Transverse colon (tissue), 4 donors: Measurements from ENCODE around the gene CACNA1C. TPM values are rescaled to one million over a fixed set of nuclear protein-coding genes. Genes with fewer than 3 reads are reported as not detected.

Experiments
- DNase-seq: peaks from one replicate; pipeline ENCODE4 v3.0.0-alpha.2; 2019
- H3K27ac ChIP-seq, 4 donors: fragments of 200-600 bp; sonication (generic); 2 replicates each; pipeline ENCODE4 v1.5.1; 2016 to 2018; ENCODE audit warnings: inconsistent platforms in 4 of 4
- H3K27me3 ChIP-seq: fragments of 200-600 bp; sonication (generic); 2 replicates; pipeline ENCODE4 v1.5.1; 2017; ENCODE audit warnings: inconsistent platforms
- H3K36me3 ChIP-seq, 4 donors: fragments of 200-600 bp; sonication (generic); 2 replicates each; pipeline ENCODE4 v1.5.1; 2017 to 2019; ENCODE audit warnings: inconsistent platforms in 4 of 4
- H3K4me1 ChIP-seq, 4 donors: fragments of 200-600 bp; sonication (generic); 2 replicates each; pipeline ENCODE4 v1.5.1; 2017 to 2020; ENCODE audit warnings: inconsistent platforms in 4 of 4
- H3K4me3 ChIP-seq, 4 donors: fragments of 200-600 bp; sonication (generic); 1 replicate in 1 of 4; 2 replicates in 3 of 4; pipeline versions ENCODE4 v1.5.1 to v1.6.1; 2017 to 2019; ENCODE audit warnings: inconsistent platforms in 4 of 4
- H3K9me3 ChIP-seq, 2 donors: fragments of 200-600 bp; sonication (generic); 2 replicates each; pipeline ENCODE4 v1.5.1; 2017 to 2019; ENCODE audit warnings: inconsistent platforms in 2 of 2
- EP300 ChIP-seq: sonication (generic); formaldehyde crosslinking; IDR thresholded peaks from one replicate; pipeline ENCODE4 v1.6.1; 2017; ENCODE audit warnings: antibody characterized with exemption, low read depth
- POLR2A ChIP-seq: fragments of 450-650 bp; IDR thresholded peaks from one replicate; pipeline ENCODE4 v1.6.1; 2016; ENCODE audit warnings: antibody characterized with exemption, mild to moderate bottlenecking, moderate library complexity
- POLR2AphosphoS5 ChIP-seq, 3 donors: sonication (generic); formaldehyde crosslinking; IDR thresholded peaks; one replicate each; pipeline ENCODE4 v1.6.1; 2016; ENCODE audit warnings: antibody characterized with exemption in 3 of 3
- WGBS, 2 donors: methylation state at CpG; one replicate each; pipeline ENCODE4 v1.1.5; 2018; ENCODE audit warnings: low coverage in 1 of 2; 5-methylcytosine and 5-hydroxymethylcytosine counted together
- in situ Hi-C, 4 donors: fragments of 200-750 bp; cut with MboI; loops; one replicate each; pipeline versions ENCODE4 v1.15.0 to v1.15.1; 2017; ENCODE audit warnings: low sequenced_read_pairs in 3 of 4, low pct_ligation_motif_present in 1 of 4, low pct_unique_long_range_greater_than_20kb in 1 of 4
- intact Hi-C: fragments of 100-400 bp; cut with DNase I; formaldehyde crosslinking; loops from one replicate; pipeline ENCODE4 v1.15.1; 2023; ENCODE audit warnings: low total_unique reads
- total RNA-seq, 4 donors: library from RNA; depleted of rRNA; stranded (reverse); fragments of >200 nt; gene quantifications; one replicate each; pipeline ENCODE4 v1.1.0, GENCODE V29; 2016
- TF ChIP-seq, protein P1 (sequence below), 5 experiments: fragments of 200-600 bp in 3 of 5; fragments of 450-650 bp in 2 of 5; sonication (generic) in 3 of 5; IDR thresholded peaks; 1 replicate in 2 of 5; 2 replicates in 3 of 5; pipeline ENCODE4 v1.5.1; 2016 to 2017; ENCODE audit warnings: antibody characterized with exemption in 5 of 5, inconsistent platforms in 3 of 5, mild to moderate bottlenecking in 2 of 5, moderate library complexity in 1 of 5

CACNA1C gene
- total RNA-seq, 4 donors from 2014 or later: 18.8 to 35.2 (median 24.8) TPM

DNA sequence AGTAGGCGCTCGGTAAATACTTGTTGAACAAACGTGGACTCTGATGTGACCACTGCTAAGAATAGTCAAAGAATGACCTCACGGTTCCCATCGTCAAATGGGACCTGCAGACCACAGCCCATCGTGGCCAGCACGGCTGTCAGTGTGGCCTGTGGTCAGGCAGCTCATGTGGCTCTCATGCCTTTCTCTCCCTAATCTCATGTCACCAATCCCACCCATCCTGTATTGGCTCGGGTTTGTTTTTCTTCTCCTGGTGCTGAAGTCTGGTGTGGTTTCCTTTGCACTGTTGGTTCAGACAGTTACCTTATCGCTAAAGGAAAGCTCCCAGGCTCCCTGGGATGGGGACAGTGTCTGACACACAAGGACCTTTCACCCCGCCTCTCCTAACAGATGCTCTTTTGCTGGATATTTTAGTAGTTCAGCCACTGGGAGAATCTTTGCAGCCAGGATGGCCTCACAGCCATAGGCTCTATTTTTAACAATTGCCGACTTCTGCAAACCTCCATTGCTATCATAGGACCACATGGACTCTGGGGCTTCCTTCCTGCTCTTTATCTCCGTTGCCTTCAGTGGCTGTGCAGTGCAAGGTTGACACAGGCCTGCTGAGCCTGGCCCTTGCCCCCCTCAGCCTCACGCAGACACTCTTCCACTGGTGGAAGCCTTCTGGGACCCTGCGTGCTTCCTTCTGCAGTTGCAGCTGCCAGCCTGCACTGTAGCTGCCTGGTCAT lies 448.8 kb downstream of the CACNA1C start:
- in situ Hi-C loops: no loop called here

DNA sequence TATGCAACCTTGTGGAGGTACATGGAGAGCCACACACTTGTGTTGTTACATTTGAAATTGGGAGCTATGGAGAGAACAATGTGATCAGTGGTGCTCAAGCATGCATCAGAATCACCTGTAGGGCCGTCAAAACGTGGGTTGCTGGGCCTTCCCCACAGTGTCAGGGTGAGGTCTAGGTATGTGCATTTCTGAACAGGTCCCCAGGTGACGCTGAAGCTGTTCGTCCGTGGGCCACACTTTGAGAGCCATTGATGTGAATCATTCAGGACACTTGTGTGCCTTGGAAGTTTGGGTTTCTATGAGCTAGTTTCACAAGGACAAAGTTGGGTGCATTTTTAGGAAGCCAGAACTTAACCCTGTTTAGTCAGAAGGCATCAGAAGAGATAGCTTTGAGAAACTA lies 450.2 kb downstream of the CACNA1C start:
- no peak for DNase-seq
- H3K27me3 ChIP-seq: no peaks in the 10 kb centered on the region
- no peak overlapping the region for H3K27ac ChIP-seq
- intact Hi-C loops: no loop called here
- TF ChIP-seq POLR2A (no peak), EP300 (no peak), POLR2AphosphoS5 (IDR thresholded peaks at IDR 0.05) (no peak)
- TF ChIP-seq, protein P1, sequence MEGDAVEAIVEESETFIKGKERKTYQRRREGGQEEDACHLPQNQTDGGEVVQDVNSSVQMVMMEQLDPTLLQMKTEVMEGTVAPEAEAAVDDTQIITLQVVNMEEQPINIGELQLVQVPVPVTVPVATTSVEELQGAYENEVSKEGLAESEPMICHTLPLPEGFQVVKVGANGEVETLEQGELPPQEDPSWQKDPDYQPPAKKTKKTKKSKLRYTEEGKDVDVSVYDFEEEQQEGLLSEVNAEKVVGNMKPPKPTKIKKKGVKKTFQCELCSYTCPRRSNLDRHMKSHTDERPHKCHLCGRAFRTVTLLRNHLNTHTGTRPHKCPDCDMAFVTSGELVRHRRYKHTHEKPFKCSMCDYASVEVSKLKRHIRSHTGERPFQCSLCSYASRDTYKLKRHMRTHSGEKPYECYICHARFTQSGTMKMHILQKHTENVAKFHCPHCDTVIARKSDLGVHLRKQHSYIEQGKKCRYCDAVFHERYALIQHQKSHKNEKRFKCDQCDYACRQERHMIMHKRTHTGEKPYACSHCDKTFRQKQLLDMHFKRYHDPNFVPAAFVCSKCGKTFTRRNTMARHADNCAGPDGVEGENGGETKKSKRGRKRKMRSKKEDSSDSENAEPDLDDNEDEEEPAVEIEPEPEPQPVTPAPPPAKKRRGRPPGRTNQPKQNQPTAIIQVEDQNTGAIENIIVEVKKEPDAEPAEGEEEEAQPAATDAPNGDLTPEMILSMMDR (IDR thresholded peaks at IDR 0.05): no peak
- H3K36me3 ChIP-seq: no peaks in the 10 kb centered on the region
- WGBS, 2 donors: 80% methylated on average over 1 to 5 of the region's 5 CpGs
- H3K4me1 ChIP-seq: peaks cover 0 to 11% (median 4%) of the 10 kb centered on the region in 4 donors
- in situ Hi-C loops: no loop called here
- no peak overlapping the region for H3K4me3 ChIP-seq
- no peaks in the 10 kb centered on the region for H3K9me3 ChIP-seq

More for the DNA sequence above, 448.8 kb downstream of the CACNA1C start:
- intact Hi-C loops: no loop called here
- no peaks in the 10 kb centered on the region for H3K27me3 ChIP-seq
- no peak for DNase-seq
- H3K4me1 ChIP-seq: peaks cover 0 to 11% (median 4%) of the 10 kb centered on the region in 4 donors
- H3K4me3 ChIP-seq: no peak overlapping the region
- 67% methylated on average over 14 of the region's 14 CpGs; no CpG with 5 or more reads in 1 of the 2 donors for WGBS, 2 donors
- no peaks in the 10 kb centered on the region for H3K36me3 ChIP-seq
- TF ChIP-seq POLR2AphosphoS5 (IDR thresholded peaks at IDR 0.05): no peak
- no peaks in the 10 kb centered on the region for H3K9me3 ChIP-seq
- no peak overlapping the region for H3K27ac ChIP-seq

DNA sequence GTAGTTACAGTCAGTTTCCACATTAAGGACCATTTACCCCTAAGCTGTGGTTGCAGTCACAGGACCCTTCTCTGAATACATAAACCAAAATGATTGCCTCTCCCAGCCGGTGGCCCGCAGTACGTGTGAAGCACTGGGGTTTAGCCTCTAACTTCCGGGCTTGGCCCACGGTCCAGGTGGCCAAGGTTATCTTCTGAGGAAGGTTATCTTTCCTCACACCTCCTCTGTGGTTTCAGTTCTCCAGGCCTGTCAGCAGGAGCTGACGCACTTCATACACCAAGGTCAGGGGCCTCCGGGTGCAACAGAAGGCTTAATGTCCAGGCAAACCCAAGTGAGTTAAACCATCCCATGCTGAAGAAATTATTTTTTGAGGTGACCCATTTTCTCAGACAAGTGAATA lies 451.0 kb downstream of the CACNA1C start:
- TF ChIP-seq POLR2A: no peak
- no peaks in the 10 kb centered on the region for H3K27me3 ChIP-seq
- in situ Hi-C loops: no loop called here
- H3K27ac ChIP-seq: no peak overlapping the region
- peaks cover 0 to 8% (median 3%) of the 10 kb centered on the region in 4 donors for H3K4me1 ChIP-seq
- 86 to 100% methylated on average over 1 to 7 of the region's 7 CpGs for WGBS, 2 donors
- no peak overlapping the region for H3K4me3 ChIP-seq
- DNase-seq: no peak
- H3K9me3 ChIP-seq: no peaks in the 10 kb centered on the region
- intact Hi-C loops: no loop called here
- no peaks in the 10 kb centered on the region for H3K36me3 ChIP-seq

DNA sequence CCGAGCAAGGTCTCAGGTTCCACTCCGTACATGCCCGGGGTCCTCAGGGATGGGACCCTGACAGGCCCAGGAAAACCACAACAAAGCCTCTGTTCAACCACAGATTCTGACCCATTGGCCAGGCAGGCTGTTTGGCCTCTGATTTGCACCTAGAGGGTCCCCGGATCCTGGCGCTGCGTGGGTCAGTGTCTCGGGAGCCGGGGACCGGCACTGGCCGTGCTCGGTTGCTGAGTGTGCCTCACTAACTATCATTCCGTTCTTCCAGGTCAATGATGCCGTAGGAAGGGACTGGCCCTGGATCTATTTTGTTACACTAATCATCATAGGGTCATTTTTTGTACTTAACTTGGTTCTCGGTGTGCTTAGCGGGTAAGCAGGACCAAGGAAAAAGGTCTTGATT lies 451.8 kb downstream of the CACNA1C start:
- H3K4me1 ChIP-seq: no peaks in the 10 kb centered on the region
- H3K27ac ChIP-seq: no peak overlapping the region
- no peaks in the 10 kb centered on the region for H3K27me3 ChIP-seq
- in situ Hi-C loops: no loop called here
- WGBS, 2 donors: 97% methylated on average over 15 of the region's 15 CpGs; no CpG with 5 or more reads in 1 of the 2 donors
- no peak for DNase-seq
- TF ChIP-seq POLR2AphosphoS5 (IDR thresholded peaks at IDR 0.05) (no peak), POLR2A (no peak), EP300 (no peak)
- TF ChIP-seq, protein P1 (IDR thresholded peaks at IDR 0.05): no peak
- H3K36me3 ChIP-seq: no peaks in the 10 kb centered on the region
- intact Hi-C loops: no loop called here
- no peak overlapping the region for H3K4me3 ChIP-seq
- no peaks in the 10 kb centered on the region for H3K9me3 ChIP-seq

DNA sequence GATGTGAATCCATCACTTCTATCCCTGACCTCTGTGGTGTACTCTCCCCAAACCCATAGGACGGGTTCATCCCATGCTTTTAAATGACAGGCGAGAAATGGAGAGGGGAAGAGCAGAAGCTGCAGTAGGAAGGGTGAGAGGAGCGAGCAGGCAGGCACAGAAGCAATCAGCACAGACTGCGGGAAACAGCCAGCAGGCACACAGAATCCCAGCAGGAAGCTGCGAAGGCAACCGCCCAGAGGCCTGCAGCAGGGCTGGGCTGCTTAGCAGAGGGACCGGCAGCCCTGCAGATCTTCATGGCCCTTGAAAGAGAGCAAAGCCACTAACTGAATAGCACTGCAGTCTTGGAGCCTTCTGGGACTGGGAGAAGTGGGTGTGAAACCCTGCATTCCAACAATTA lies 455.0 kb downstream of the CACNA1C start:
- DNase-seq: no peak

More for the DNA sequence above, 455.0 kb downstream of the CACNA1C start:
- Histone ChIP-seq H3K4me1 (no peaks in the 10 kb centered on the region), H3K27ac (no peak overlapping the region), H3K36me3 (no peaks in the 10 kb centered on the region), H3K27me3 (no peaks in the 10 kb centered on the region), H3K9me3 (no peaks in the 10 kb centered on the region), H3K4me3 (no peak overlapping the region)
- in situ Hi-C loops (no loop called here), intact Hi-C loops (no loop called here)
- TF ChIP-seq, protein P1 (IDR thresholded peaks at IDR 0.05): no peak
- TF ChIP-seq EP300 (no peak), POLR2AphosphoS5 (IDR thresholded peaks at IDR 0.05) (no peak), POLR2A (no peak)
- 57 to 69% methylated on average over 6 to 7 of the region's 7 CpGs for WGBS, 2 donors
